ENCODE results near the gene LSM10.

The LSM10 gene

GRCh38 chr1:36397378-36398230 is at the start of gene LSM10:
Gene LSM10, minus strand, starts transcription at chr1:36397908. Its CDS starts 3,779 bp downstream, at chr1:36394129.
- peak; percentile 98 for DNase-seq

DNA sequence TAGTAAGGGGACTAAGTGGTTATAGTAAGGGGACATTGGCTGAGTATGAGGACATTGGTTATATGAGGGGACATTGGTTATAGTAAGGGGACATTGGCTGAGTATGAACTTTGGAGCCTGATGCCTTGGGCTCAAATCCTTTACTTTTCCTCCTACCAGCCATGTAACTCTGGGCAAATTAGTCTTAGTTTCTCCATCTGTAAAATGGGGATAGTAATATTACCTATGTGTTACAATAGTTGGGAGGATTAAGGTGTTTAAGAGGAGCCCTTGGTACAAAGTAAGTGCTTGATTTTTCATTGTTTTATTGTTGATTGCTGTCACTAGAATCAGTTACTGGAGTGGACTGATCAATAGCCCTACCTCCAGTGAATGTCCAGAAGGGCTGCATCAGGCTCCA is 49.7 kb upstream of the LSM10 start:
- DNase-seq, result no peak

DNA sequence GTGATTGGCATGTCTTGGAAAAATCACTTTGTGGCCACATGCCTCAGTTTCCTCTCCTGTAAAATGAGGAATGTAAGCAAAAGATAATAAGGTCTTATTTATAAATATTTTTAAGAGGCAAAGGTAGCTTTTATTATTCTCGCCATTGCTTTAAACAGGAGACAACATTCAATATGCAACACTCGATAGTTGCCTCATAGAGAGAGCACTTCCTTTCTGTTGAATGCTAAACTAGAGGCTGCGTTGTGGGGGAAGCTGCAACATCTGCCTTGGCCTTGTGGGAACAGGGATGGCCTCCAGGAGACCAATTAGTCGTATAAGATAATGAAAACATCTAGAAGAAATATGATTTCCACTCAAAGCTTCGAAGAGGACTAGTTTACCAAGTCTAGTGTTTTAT is 49.0 kb upstream of the LSM10 start:
- no peak for DNase-seq

DNA sequence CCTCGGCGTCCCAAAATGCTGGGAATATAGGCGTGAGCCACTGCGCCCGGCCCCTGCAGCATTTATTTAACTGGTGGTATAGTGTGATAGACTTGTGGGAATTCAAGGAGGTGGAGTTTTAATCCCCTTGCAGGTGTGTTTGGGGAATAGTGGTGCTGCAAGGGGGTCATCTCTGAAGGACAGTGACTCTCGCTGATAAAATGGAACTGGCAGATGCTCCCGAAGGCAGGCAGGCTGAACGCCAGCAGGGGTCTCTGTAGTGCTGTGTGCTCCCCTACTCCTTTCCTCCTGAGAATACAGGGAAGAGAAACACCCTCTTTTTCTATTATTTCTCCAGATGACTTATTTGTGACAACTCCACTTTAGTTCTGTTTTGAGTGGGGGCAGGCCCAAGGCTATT is 48.6 kb upstream of the LSM10 start:
- DNase-seq, result peak; percentile 73

GRCh38 chr1:36443297-36443696 is 45.6 kb upstream of the LSM10 start:
- DNase-seq, result no peak

GRCh38 chr1:36442337-36442736 is 44.6 kb upstream of the LSM10 start:
- DNase-seq, result no peak

GRCh38 chr1:36440646-36441045 is 42.9 kb upstream of the LSM10 start:
- no peak for DNase-seq

DNA sequence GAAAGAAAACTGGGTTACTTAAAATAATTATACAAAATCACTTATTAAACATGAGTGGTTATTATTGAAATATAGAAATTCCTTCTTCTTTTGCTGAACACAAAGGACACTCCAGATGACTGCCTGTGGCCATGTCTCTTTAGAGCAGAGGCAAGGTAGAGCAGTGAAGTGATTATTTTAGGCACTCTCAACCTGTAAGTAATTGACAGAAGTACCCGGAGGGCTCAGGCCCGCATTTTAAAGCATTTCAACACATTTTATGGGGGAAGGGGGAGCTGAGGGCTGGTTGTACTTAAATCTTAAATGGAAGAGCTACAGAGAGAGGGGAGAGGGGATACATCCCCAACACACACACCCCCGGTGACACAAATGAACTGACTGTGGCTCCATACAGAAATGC is 42.3 kb upstream of the LSM10 start:
- no peak for DNase-seq

DNA sequence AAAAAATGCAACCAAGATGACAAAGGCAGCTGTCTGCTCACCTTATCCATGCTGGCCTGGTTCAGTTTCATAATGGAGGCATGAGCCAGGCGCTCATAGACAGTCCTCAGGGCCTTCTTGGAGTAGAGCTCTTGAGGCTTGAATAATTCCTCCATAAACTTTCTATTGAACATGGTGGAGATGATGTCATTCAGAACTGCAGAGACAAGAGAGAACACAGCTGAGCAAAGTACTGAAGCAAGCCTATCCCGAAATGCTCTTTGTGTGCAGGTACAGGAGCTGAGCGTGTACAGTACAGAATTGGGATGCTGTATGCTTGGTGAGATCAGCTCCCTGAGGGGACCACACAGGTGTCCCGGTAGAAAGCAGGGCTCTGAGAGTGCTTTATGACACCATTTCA is 41.0 kb upstream of the LSM10 start:
- no peak for DNase-seq

- no peak for DNase-seq
Observed at GRCh38 chr1:36436821-36437220, 39.1 kb upstream of the LSM10 start.

- no peak for DNase-seq
Observed at GRCh38 chr1:36433102-36433501, 35.4 kb upstream of the LSM10 start.

- no peak for DNase-seq
Observed at GRCh38 chr1:36432616-36433015, 34.9 kb upstream of the LSM10 start.

- no peak for DNase-seq
Observed at GRCh38 chr1:36425791-36426190, 28.1 kb upstream of the LSM10 start.

GRCh38 chr1:36421649-36422048 is 23.9 kb upstream of the LSM10 start:
- DNase-seq, result no peak

DNA sequence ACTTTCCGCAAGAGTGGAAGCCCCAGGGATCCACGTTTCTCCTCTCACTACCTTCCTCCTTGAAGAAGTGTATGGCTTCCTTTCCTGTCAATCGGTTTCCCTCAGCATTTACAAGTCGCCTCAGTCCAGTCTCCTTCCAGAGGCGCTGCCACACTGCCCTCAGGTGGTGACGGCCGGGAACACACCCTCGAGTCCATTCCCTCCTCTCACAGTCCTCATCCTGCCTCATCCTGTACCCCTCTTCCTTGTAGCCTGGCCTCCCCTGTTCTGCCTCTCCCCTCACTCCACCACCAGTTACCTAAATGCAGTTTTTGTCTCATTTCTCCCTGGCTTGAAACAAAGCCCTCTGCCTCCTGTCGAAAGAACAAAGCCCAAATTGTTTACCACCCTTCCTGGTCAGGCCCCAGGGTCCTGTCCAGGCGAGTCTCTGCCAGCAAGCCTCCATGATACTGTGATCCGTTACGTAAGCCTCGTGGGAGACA is 23.2 kb upstream of the LSM10 start:
- peak; percentile 93 for DNase-seq

GRCh38 chr1:36420409-36420808 is 22.7 kb upstream of the LSM10 start:
- no peak for DNase-seq

GRCh38 chr1:36419569-36419968 is 21.9 kb upstream of the LSM10 start:
- no peak for DNase-seq

DNA sequence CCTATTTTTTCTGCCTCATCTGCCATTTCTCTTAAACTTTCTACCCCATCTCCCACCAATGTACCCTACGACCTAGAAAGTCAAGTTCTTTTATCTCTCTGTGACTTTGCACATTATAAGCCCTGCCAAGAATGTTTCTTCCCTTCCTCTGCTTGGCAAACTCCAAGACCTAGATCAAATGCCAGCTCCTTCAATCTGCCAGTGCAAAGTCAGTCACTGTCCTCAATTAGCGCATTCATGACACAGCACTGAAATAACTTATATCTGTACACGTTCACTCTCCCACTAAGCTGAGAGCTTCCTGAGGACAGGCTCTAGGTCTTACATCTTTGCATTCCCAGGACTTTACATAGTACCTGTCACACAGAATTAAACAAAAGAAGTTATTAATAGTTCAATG is 21.4 kb upstream of the LSM10 start:
- DNase-seq, result no peak

- DNase-seq, result no peak
Observed at GRCh38 chr1:36417931-36418330, 20.2 kb upstream of the LSM10 start.

DNA sequence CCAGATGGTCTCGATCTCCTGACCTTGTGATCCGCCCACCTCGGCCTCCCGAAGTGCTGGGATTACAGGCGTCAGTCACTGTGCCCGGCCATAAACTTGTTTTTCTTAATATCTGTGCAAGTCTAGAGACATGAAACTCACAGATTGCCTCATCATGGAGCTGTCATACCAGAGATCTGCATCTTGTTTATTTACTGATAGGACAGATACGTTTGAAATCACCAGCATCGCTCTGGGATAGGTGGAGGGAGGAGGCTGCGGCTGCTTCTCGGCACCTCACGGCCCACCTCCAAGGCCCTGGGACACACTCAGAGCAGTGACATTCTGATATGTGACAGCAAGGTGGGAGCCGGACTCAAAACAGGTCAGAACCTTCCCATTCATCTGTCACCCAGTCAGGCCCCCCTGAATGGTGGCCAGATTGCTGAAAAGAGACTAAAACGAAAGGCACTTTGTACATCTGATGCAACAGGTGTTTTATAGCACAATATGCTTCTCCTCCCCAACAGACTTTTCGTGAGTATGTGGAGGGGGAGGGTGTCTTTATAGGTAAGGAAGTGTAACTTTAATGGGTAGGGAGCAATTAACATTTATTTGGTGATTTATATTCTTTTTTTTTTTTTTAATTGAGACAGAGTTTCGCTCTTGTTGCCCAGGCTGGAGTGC is 18.1 kb upstream of the LSM10 start:
- no peak for DNase-seq

DNA sequence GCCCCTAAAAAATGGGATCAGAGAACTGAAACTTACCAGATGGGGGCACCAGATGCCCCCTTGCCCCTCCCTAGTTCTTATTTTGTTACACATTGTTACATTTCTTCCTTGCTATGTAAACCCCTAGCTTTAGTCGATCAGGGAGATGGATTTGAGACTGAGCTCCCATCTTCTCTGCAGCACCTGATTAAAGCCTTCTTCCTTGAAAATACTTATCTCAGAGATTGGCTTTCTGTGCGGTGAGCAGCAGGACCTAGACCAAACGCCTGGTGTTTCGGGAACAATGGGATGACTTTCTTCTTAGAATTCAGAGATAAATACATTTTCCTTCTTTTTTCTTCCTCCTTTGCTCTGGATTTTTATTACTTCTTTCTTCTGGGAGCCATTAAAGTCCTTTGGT is 16.7 kb upstream of the LSM10 start:
- DNase-seq, result no peak

DNA sequence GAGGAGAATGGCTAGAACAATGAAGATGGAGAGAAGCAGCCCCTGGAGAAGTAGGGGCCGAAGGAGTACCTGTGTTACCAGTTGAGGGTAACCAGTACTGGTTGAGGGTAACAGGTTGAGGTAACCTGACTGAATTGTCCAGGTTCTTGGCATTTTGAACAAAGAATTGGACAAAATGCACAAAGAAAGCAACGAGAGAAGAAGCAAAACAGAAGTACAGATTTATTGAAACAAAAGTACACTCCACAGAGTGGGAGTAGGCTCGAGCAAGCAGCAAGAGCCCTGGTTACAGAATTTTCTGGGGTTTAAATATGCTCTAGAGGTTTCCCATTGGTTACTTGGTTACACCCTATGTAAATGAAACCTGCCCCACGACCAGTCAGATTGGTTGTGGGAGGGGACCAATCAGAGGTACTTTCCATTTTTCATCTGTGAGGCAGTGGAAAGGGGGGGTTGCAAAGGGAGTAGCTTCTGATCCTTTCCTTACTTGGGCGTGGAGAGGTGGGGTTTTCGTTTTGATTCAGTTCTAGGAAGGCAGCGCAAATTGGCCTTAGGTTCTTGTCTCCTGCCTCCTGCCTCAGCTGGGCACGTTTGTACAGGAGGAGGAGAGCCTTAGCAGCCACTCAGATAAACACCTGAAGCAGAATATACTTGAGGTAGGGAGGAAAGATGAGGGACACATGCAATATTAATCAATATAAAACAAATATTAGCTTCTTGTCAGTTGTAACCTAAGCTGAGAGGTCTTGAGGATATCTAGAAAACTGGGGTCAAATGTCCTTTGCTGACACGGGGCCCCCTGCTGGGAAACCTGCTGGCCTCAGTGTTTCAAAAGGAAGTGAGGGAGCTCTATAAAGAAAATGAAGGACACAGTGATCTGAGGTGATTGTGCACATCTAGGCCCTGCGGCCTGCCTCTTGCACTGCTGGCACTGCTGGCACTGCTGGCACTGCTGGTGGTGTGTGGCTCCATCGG is 14.3 kb upstream of the LSM10 start:
- DNase-seq, result peak; percentile 64

DNA sequence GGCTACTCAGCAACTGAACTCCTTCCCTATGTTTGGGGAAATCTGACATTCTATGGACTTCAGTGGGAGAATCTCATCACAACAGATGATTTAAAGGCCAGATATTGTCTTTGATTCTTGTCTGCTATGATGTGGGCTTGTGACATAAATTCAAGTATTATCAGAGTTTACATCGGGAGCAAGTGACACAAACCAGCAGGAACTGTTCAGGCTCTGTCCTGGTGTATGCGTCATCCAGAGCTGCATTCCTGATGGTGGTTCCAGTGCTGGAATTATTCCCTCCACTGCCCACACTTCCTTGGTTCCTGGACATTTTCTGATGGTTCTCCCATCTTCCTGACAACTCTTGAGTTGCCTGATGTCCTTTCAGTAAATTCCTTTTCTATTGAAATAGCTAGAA is 10.8 kb upstream of the LSM10 start:
- DNase-seq, result no peak
